NCI-H146 treated with DMSO at 0.1 percent for 48 hours (cell line): ENCODE results near the gene CRMP1.

ENCODE experiments used
- DNase-seq: peaks from one replicate; lab custom pipeline; 2025; ENCODE audit not compliant: unreplicated experiment; lab: John Stamatoyannopoulos, UW

The CRMP1 gene

DNA sequence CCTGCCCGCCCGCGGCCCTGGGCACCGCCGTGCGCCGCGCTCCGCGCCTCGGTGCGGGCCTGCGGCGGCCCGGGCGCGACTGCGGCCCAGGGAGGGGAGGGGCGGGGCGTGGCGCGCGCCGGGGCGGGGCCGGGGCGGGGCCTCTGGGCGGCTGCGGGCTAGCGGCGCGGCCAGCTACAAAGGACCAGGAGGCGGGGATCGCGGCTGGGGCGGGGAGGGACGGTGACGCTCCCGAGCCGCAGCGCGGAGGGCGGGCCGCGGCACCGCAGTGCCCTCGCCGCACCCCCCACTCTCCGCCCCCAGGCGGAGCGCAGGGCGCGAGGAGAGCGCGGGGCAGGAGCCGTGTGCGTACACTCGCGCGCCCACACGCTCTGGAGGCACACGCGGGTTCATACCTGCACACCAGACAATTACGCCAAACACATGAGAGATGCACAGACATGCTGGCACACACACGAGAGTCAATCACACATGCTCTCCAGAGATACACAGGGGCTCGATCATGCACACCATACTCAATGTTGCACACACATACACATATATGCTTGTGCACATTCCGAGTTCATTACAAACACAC is at the start of gene CRMP1:
Gene CRMP1, minus strand, starts transcription at position 83 of the 577 bp plus-strand sequence. CDS start 117 bp downstream, outside the sequence.
- peak; percentile 39 for DNase-seq

DNA sequence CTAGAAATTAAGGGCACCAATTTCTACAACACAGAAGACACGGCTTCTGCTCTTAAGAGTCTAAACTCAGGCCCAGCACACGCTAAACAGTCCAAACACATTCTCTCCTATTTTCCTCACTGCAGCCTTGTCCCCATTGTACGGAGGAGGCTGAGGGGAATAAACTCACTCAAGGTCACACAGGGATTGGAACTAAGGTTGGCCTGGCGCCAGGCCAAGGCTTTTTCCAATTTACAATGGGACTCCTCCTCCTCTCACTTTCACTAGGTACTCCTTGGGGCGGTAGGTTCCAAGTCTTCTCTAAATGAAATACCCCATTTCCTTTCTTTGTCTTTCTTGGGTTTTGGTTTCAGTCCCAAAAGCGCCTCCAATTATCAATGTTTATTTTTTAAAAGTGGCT is 48.7 kb upstream of the CRMP1 start:
- DNase-seq: no peak

DNA sequence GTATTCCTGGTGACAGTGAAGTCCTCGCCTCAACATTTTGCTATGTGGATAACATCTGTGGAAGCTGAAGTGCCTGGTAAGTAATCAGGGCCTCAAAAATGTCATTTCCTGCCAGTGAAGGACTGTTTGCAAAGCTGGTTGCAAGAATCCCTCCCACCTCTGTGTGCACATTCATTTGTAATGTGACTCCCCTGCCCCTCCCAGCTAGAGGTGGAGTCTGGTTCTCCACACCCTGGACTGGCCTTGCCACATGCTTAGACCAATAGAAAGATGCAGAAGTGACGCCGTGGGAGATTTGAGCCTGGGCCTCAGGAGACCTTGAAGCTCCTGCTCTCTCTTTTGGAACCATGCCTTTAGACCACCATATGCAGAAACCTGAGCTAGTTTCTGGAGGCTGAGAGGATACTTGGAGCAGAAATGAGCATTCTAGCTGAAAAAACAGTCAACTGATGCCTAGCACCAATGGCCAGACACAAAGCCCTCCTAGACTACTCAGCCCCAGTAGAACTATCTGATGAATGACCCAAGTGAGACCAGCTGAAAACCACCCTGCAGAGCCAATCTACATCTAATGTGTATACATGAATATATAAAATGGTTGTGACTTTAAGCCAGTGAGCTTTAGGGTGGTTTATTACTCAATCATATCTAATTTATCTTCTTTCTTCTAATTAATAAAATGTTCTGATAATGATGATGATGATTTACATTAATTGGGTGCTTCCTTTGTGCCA is 47.8 kb upstream of the CRMP1 start:
- peak; percentile 35 for DNase-seq

DNA sequence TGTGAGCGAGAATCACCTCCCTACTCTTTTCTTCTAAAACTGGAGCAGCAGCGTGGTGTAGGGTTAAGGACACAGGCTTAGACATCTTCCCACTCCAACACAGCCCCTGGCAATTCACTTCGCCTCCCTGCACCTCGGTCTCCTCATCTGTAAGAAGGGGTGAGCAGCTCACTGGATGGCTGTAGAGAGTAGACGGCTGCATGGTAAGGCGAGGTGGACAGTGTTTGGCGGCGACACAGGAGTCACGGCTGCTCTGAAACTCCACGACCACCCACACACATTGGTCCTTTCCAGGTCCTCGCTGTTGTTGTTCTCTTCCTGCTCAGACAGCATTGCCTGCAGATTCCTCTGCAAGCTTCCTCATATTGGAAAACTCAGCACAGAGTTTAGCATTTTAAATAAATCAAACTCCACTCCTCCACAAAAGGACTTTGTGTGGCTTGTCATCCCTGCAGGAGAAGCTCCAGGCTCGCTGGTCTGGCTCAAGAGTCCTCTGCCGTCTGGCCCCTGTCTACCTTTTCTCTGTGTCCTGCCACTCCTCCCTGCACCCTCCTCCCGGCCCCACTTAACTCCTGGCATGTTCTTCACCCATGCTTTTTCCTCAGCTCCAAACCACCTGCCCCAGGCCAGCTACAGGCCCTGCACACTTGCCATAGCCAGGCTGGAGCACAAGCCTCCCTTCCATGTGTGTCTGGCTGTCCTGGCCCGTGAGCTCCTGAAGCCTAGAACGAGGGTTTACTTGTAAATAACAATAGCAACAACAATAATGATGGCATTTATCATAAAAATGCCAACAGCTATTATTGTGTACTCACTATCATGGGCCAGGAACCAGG is 41.3 kb upstream of the CRMP1 start:
- no peak for DNase-seq

DNA sequence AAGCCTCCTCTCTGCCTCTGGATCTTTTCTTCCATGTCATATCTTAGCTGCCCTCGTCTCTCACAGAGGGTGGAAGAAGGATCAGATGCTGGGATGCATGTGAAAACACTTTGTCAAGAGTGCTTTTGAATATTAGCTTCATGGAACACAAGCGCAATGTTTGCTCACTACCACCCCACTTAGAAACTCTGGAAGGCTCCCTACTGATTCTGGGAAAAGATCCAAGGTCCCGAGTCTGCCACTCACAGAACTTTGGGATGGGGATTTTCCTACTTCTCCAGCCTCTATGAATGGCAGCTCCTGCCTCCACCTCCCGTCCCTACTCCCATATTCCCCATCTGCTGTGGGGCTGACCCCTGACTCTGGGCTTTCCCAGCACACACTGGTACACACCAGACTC is 40.2 kb upstream of the CRMP1 start:
- peak; percentile 15 for DNase-seq

DNA sequence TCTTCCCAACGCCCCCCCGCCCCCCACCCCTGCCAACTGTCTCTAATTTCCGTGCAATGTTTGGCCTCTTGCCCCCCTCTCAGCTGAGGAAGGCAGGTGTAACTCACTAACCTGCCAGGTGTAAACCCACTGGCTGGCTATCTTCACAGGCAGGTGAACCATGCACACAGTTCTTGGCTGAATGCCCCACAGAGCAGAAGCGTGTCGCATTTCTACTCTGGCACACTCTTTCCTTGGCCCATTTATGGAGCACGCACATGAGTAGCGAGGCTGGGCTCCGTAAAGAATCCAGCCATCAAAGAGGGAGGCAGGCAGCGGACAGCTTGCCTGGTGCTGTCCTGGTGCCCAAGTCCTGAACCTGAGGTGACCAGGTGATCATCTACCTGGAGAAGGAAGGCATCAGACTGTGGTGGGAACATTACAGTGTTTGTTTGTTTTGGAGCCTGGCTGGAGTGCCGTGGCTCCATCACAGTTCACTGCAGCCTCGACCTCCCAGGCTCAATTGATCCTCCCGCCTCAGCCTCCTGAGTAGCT is 39.2 kb upstream of the CRMP1 start:
- peak; percentile 75 for DNase-seq

DNA sequence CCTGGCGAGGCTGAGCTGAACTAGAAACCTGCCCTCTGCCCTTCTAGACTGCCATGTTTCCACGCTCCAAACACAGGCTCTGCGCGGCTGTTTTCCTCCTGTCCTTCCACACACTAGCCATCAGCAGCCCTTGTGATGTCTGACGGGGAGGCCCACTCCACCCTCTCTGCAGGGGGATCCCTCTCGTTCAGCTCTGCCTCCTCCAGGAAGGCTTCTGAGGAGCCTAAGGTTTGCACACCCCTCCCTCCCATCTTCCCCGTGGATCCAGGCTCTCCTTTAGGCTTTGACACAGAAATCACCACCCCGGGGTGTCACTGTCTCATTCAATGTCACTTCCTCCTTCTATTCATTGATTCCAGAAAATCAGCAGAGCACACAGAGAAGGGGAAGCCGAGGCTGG is 38.6 kb upstream of the CRMP1 start:
- DNase-seq: no peak

DNA sequence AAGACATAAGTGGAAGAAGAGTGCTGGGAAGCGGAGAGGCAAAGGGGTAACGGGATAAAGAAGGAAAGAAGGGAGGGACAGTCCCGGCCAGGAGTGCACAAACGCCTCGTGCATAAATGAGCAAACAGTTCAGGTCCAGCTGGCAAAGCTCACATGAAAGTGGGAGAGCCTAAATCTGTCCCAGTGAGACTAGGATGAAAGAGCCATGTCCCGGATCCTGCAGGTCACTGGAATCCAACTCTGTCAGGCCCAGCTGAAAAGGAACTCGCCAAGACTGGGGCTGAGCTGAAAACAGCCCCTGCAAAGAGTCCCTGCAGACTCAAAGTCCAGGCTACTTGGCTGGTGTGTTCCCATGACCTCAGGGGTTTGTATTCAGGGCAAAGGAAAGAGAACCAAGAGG is 38.0 kb upstream of the CRMP1 start:
- no peak for DNase-seq

DNA sequence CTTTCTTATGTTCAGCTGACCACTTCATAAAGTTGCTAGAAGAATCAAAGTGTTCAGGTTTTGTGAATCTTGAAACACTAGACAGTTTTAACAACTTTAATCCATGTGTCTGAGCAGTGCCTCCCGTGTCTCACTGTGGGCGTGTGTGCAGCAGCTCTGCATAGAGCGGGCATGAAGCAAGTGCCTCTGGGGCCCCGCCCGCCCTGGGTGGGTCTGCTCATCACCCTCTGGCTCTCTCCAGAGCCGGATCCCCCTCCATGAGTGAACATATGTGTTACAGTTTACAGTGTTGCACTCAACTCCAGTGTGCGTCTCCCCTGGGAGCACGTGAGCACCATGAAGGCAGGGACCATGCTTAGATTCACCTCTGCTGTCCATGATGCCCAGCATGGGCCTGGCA is 37.6 kb upstream of the CRMP1 start:
- DNase-seq: no peak

DNA sequence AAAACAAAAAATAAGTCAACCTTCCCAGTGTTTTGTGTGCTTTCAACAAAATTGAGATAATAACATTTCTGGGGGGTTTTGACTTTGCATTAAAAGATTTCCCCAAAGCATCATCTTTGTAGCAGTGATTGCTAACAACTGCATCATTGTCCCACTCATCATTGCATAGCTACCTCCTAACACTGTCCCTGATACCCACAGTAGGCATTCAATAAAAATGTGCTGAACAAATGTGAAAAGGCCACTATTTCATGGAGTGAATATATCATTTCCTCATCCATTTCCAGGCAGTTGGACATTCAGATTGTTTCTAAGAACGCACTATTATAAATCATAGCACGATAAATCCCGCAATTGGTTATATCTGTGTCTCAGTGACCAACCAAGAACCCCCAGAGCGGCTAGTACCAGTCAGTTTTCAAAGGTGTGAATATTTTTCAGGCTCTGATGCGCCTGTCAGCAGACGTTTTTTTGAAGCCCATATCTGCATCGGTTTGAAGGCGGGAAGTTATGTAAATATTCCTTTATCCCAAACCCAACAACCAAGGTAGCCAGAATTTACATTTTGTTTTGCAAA is 36.0 kb upstream of the CRMP1 start:
- no peak for DNase-seq

DNA sequence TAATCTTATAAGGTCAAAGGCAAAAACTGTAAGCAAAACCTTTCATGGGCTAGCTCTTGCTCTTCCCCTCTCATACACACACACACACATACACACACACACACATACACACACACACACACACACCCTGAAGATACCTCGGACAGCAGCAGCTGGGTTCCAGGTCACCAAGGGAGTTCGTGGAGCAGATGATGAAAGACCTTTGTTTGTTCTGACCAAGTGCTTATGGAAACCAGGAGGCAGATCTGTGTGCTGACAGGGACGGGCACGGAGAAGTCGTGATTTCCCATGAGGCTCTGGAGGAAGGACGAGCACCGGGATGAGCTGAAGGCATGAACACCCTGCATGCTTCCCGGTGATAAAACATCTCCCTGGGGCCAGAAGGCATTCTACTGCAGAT is 35.4 kb upstream of the CRMP1 start:
- DNase-seq: no peak

DNA sequence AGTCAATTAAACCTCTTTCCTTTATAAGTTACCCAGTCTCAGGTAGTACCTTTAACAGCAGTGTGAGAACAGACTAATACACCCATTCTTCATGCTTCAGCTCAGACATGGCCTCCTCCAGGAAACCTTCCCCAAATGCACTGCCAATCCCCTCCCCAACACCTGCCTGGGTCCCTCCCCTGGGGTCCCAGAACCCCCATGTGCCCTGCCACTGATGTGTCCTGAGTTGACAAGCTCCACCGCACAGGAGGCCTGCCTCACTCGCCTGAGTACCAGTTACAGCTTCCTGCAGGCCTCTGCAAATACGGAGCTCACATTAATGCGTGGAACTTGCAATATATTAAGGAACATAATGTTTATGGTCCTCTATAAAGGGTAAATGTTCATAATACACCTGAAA is 34.9 kb upstream of the CRMP1 start:
- no peak for DNase-seq

DNA sequence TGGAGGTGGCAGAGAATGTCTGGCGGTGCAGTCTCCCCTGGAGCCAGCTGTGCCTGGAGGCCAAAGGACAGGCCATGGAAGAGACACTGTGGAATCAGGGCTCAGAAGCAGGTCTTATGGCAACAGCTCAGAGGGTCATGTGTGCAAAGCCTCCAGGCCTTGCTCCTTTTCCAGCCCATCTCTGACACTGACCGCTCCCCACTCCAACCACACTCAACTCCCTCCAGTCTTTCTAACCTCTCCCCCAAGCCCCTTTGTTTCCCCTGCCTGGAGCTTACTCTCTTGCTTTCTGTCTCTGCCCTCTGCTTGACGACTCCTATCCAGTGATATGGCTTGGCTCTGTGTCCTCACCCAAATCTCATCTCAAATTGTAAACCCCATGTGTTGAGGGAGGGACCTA is 34.2 kb upstream of the CRMP1 start:
- DNase-seq: no peak

DNA sequence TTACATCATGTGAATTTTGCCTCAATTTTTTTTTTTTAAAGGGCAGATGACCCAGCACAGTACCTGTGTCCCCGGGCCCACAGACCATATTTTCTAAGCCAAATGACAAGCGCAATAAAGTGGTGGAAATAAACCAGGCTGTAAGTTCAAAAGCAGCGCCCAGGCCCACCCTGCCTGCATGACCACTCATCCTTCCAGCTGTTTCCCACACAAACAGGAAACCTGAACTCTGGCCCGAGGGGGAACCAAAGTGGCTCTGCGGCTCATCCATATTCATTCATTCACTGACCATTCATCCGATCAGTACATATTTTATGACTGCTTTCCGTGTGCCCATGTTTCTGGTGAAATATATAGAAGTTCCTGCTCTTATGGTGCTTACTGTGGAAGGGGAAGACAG is 33.7 kb upstream of the CRMP1 start:
- no peak for DNase-seq

DNA sequence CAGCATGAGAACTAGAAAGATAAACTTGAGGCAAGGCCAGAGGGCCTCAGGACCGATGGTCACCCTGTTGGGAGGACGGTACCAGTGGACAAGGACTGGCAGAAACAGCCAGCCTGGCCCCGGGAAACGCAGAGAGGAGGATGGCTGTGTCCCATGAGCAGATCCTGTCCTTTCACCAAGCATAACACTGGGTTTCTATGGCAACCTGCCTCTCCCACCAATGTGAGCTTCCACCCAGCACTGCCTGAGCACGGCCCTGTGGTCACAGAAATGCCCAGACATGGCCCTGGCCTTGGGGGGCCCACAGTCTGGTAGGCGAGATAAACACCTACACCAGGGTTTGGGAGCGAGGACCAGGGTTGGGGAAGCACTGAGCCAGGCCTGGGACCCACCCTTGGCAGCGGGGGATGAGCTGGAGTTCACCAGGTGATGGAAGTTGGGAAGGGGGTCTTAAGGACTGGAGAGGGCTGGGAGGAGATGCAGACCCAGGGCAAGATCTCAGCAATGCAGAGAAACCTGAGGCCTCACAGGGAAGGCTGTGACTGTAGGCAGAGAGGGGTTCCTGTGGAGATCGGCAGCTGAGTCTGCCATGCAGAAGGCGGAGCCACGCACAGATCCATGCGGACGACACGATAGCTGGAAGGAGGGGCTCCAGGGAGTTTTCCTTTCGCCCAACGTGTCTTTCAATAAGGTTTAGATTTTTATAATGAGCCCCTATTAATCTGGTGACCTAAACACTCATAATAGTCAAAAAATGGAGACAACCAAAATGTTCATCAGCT is 32.7 kb upstream of the CRMP1 start:
- no peak for DNase-seq

DNA sequence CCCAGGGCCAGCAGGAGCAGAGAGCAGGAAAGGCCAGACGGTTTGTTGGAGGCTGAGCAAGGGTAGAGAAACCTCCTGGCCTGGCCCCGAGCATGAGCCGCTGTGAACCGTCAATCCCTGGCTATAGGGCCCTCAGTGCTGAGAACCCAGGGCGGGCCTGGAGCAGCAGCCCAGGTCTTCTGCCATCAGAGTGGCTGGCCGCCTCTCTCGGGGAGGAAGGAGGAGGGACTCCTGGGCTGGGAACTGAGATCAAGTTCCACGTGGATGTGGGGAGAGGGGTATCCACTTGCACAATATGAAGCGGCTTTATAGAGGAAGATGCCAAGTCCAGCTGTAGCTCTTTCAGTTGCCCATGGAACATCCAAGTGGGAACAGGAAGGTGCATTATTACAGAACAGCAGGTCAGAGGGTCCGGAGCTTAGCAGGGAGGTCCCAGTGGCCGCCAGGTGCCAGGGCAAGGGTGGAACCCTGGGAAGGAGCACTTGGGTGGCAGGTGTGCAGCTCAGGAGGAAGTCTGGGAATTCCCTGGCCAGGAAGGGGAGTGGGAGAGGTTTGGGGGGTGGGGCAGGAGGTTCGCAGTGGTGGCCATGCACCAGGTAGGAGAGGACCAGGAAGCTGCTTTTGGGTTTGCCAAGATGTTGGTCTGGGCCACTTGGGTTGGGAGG is 31.7 kb upstream of the CRMP1 start:
- no peak for DNase-seq

DNA sequence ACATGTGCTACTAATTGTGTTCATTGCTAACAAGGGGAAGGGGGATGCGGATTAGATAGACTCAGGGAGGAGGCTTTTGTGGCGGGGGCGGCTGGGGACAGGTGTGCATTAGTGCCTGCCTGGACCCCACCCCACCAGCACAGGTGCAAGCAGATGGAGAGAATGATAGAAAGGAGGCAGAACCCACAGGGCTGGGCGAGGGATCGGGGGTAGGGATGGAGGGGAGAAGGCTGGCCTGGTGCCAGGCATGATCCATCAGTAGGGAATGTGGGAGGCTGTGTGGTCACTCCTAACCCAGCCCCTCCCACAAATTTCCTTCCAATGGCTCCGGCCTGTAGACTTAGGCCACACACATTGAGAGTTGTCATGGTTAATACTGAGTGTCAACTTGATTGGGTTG is 30.5 kb upstream of the CRMP1 start:
- DNase-seq: no peak

DNA sequence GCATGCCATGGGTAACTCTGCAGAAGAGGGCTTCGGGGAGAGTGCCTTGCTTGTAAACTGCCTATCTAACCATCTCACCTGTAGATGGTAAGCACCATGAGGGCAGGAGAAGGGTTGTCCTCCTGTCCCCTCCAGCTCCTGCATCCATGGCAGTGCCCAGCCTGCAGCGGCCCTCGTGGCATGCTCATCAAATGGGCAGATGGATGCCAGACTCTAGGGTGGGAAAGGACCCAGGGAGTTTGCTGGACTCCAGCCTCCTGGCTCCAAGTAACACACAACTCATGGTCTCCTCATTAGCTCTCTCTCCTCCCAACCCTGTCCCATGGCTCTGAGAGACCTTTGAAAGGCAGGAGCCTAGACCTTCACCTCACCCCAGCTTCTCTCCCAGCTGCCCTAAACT is 29.7 kb upstream of the CRMP1 start:
- DNase-seq: no peak

DNA sequence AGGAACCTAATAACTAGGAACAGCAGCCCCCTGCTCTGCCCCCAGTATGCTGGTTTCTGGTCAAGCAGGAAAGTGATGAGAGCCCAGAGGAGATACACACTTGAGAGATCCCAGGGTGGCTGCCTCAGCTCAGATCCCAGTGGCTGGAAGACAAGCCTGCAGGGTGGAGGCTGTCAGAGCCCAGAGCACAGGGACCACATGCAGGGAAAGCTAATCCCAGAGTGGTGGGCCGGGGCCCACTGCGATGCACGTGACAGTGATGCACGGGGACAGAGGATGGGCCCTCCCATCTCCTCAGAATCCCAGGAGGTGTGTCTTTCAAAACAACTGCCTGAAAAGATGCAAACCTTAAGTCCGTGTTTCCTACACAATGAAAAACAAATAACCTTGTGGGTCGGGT is 29.1 kb upstream of the CRMP1 start:
- no peak for DNase-seq
